Psoas muscle (tissue), 8 donors: ENCODE data around the gene UBC. TPM values are rescaled to one million over a fixed set of nuclear protein-coding genes. Genes with fewer than 3 reads are reported as not detected.
"Not testable (repeated sequence)": the region's sequence is repeated elsewhere in the genome, so short reads cannot be mapped to it uniquely, and the experiment has no call there.

Experiments used
- ATAC-seq, 4 donors: fragments of 200-7000 bp; cut with Tn5 transposase; one replicate each; pipeline ENCODE4 v1.9.1; 2020; ENCODE audit warnings: moderate library complexity in 3 of 4, mild to moderate bottlenecking in 2 of 4
- DNase-seq, 2 donors: peaks; one replicate each; pipeline ENCODE4 v3.0.0-alpha.2; 2020
- H3K27ac ChIP-seq: fragments of 200-600 bp; one replicate; pipeline ENCODE4 v1.8.0; 2022
- H3K27me3 ChIP-seq, 3 donors: fragments of 200-600 bp in 1 of 3; one replicate each; pipeline versions ENCODE4 v1.6.1 to v1.8.0; 2013 to 2022; ENCODE audit warnings: low read length in 2 of 3, mild to moderate bottlenecking in 2 of 3, moderate library complexity in 1 of 3; ENCODE audit not compliant: insufficient read depth in 3 of 3
- H3K36me3 ChIP-seq, 2 donors: fragments of 200-600 bp in 1 of 2; one replicate each; pipeline versions ENCODE4 v1.6.1 to v1.8.0; 2013 to 2022; ENCODE audit warnings: low read depth in 1 of 2, mild to moderate bottlenecking in 1 of 2, moderate library complexity in 1 of 2; ENCODE audit not compliant: insufficient read depth in 1 of 2
- H3K4me1 ChIP-seq: fragments of 200-600 bp; one replicate; pipeline ENCODE4 v1.8.0; 2022
- H3K4me3 ChIP-seq: fragments of 200-600 bp; one replicate; pipeline ENCODE4 v1.8.0; 2022; ENCODE audit warnings: mild to moderate bottlenecking
- H3K9me3 ChIP-seq: fragments of 200-600 bp; one replicate; pipeline ENCODE4 v1.8.0; 2022
- WGBS, 3 donors: extraction: QIAGEN DNeasy Blood & Tissue Kit; methylation state at CpG; one replicate each; pipeline versions ENCODE4 v1.1.6 to v1.1.7; 2013; 5-methylcytosine and 5-hydroxymethylcytosine counted together
- intact Hi-C, 2 donors: fragments of 100-400 bp; cut with DNase I; formaldehyde crosslinking; loops; one replicate each; pipeline versions ENCODE4 v1.11.0 to v1.14.2; 2022
- polyA plus RNA-seq, 3 donors: library from polyadenylated mRNA; stranded (reverse); fragments of 200-250 nt; gene quantifications; one replicate each; pipeline ENCODE4 v1.2.3, GENCODE V29; 2013
- total RNA-seq, 4 donors: library from RNA; stranded (reverse); fragmentation: NEBNext Ultra II Directional in 2 of 4; extraction: Animal tissue kit (Norgen Biotek cat#: 25700) in 2 of 4; gene quantifications; one replicate each; pipeline versions ENCODE4 v1.2.1 to v1.2.4, GENCODE V29; 2021 to 2023
- TF ChIP-seq, protein P1 (sequence below): fragments of 200-600 bp; IDR thresholded peaks from one replicate; pipeline ENCODE4 v1.8.0; 2022; ENCODE audit warnings: antibody characterized with exemption
- donor health status: healthy with polysubstance abuse.
- donor health status: DM: no; HTN: no; CAD: no; lungs with moderate emphysema.
- donor health status: Bipolar disorder and iron deficiency.
- donor health status: healthy.
- donor health status: DM: yes; HTN: yes; CAD: no.
- donor health status: DM: no; HTN: no; CAD: no.
- donor health status: DM: no; HTN: no; CAD: no.
- donor health status: DM: yes; HTN: yes; CAD: no.

Gene UBC
- total and polyA plus RNA-seq, 7 donors: 2,036 to 18,039 (median 2,719) TPM

DNA sequence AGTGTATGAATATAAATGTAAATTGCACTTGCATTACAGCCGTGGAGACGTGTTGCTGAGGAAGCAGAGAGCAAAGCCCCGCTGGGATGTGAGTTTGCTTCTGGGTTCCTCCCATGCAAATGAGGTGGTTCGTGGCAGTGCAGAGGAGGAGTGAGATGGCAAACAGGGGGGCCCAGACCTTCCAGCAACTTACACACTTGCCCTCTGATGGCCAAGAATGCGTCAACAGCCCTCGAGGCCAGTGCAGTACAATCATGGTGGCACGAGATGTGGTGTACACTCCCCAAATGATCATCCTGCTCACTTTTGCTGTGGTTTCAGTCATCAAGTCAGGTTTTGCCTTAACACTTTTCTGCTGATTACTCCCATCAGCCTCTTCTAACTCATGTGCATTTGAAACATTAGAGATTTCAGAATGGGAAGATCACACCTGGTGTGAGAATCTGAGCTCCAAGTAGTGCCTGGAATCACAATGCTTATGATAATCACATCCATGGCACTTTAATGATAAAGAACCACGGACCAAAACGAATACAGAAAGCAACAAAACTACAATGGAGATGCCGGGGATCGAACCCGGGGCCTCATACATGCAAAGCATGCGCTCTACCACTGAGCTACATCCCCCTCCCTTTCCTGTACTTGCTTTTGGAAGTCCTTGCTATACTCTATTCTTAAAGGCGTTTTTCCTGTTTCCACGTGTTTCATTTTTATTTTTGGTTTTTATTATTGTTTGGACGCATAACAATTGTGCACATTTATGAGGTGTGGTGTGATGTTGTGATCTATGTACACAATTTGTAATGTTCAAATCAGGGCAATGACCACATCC lies 7.0 kb upstream of the UBC start:
- no peaks in the 10 kb centered on the region for H3K27me3 ChIP-seq
- peaks cover 36% of the 10 kb centered on the region for H3K4me1 ChIP-seq
- no peaks in the 10 kb centered on the region for H3K36me3 ChIP-seq
- H3K4me3 ChIP-seq: peak overlapping the region; percentile 41
- peak overlapping the region; percentile 100 for H3K27ac ChIP-seq
- ATAC-seq (peak in 1 of 4 donors; percentile 20), DNase-seq (peak in 1 of 2 donors; percentile 49)
- intact Hi-C loops: no loop called here
- TF ChIP-seq, protein P1, sequence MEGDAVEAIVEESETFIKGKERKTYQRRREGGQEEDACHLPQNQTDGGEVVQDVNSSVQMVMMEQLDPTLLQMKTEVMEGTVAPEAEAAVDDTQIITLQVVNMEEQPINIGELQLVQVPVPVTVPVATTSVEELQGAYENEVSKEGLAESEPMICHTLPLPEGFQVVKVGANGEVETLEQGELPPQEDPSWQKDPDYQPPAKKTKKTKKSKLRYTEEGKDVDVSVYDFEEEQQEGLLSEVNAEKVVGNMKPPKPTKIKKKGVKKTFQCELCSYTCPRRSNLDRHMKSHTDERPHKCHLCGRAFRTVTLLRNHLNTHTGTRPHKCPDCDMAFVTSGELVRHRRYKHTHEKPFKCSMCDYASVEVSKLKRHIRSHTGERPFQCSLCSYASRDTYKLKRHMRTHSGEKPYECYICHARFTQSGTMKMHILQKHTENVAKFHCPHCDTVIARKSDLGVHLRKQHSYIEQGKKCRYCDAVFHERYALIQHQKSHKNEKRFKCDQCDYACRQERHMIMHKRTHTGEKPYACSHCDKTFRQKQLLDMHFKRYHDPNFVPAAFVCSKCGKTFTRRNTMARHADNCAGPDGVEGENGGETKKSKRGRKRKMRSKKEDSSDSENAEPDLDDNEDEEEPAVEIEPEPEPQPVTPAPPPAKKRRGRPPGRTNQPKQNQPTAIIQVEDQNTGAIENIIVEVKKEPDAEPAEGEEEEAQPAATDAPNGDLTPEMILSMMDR: no peak
- WGBS, 3 donors: 28 to 32% (median 29%) methylated on average over 16 of the region's 16 CpGs
- H3K9me3 ChIP-seq: no peaks in the 10 kb centered on the region

DNA sequence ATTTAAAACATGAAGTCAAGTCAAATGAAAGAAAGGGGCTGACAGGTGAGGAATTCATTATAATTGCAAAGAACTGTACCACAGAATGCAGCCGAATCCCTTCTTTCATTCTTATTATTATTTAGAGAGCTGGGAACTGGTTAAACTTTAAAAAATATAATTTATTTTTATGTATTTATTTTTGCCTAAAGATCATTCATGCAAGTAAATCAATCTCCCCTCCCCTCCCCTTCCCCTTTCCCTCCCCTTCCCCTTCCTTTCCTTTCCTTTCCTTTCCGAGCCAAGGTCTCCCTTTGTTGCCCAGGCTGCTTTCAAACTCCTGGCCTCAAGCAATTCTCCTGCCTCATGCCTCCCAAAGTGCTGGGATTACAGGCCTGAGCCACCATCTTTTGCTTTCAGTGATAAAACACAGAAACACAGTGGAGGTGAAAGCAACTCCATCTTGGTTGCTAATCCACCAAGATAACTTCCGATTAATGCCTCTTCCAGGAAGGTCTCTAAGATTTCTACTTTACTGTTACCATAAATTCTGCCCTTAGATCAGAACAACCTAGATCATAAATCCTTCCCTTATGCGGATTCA lies 6.0 kb upstream of the UBC start:
- H3K27me3 ChIP-seq: no peaks in the 10 kb centered on the region
- 88 to 93% (median 89%) methylated on average over 4 of the region's 4 CpGs for WGBS, 3 donors
- TF ChIP-seq, protein P1: no peak
- H3K9me3 ChIP-seq: no peaks in the 10 kb centered on the region
- H3K4me1 ChIP-seq: peaks cover 41% of the 10 kb centered on the region
- peak overlapping the region; percentile 100 for H3K27ac ChIP-seq
- DNase-seq (no peak), ATAC-seq (no peak)
- H3K4me3 ChIP-seq: no peak overlapping the region
- intact Hi-C loops: no loop called here
- H3K36me3 ChIP-seq: no peaks in the 10 kb centered on the region

DNA sequence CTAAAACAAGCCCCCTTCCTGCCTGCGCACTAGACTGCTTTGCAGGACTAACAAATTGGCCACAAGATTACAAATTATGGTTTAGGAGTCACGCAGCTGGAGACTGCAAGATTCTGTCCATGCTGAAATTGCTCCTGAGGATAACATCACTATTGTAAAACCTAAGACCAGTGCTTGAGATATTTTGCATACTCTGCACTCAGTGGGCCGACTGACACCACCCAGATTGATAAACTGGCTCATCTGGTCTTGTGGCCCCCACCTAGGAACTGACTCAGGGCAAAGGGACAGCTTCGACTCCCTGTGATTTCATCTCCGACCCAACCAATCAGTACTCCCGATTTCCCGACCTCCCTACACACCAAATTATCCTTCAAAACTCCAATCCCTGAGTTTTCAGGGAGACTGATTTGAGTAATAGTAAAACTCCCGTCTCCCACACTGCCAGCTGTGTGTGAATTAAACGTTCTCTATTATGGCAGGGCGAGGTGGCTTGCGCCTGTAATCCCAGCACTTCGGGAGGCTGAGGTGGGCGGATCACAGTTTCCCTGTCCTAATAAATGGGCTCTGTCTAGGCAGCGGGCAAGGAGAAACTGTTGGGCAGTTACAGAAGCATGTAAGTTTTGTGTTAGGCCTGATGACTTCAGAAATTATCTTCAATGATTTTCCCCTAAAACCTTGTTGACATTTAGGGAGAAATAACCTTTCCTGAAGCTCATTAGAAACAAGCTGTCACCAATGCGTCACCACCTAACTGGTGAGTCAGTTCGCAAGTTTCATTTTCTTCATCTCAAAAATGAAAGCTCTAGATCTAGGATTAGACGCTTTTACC lies 5.3 kb upstream of the UBC start:
- DNase-seq (no peak), ATAC-seq (no peak)
- no peaks in the 10 kb centered on the region for H3K9me3 ChIP-seq
- H3K4me1 ChIP-seq: peaks cover 41% of the 10 kb centered on the region
- H3K27me3 ChIP-seq: no peaks in the 10 kb centered on the region
- no peaks in the 10 kb centered on the region for H3K36me3 ChIP-seq
- TF ChIP-seq, protein P1: no peak
- H3K27ac ChIP-seq: peak overlapping the region; percentile 100
- H3K4me3 ChIP-seq: no peak overlapping the region
- intact Hi-C loops: no loop called here
- WGBS, 3 donors: 67 to 76% (median 74%) methylated on average over 17 of the region's 17 CpGs

DNA sequence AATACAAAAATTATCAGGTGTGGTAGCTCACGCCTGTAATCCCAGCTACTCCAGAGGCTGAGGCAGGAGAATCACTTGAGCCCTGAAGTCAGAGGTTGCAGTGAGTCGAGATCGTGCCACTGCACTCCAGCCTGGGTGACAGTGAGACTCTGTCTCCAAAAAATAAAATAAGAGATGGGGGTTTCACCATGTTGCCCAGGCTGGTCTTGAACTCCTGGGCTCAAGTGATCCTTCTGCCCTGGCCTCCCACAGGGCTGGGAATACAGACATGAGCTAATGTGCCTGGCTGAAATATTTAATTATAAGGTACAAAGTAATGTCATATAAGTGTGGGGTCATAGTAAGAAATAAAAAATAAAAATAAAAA lies 4.2 kb upstream of the UBC start:
- intact Hi-C loops, H3K9me3 ChIP-seq, H3K27me3 ChIP-seq, H3K36me3 ChIP-seq, DNase-seq, ATAC-seq: not testable (repeated sequence)
- WGBS, 3 donors: 54 to 71% (median 59%) methylated on average over 3 of the region's 3 CpGs
- H3K4me1 ChIP-seq: peaks cover 41% of the 10 kb centered on the region
- H3K27ac ChIP-seq: peak overlapping the region; percentile 100
- H3K4me3 ChIP-seq: peak overlapping the region; percentile 94
